HG02970 (cell line): ENCODE results near the gene DYNC1LI1.
"Not testable (repeated sequence)": the region's sequence is repeated elsewhere in the genome, so short reads cannot be mapped to it uniquely, and the experiment has no call there.

Source experiments
- ATAC-seq: cut with Tn5 transposase; IDR thresholded peaks from one replicate; pipeline ENCODE4 v1.9.1; 2021; ENCODE audit warnings: mild to moderate bottlenecking, moderate library complexity, moderate number of reproducible peaks; ENCODE audit not compliant: unreplicated experiment, low FRiP score

Gene DYNC1LI1

DNA sequence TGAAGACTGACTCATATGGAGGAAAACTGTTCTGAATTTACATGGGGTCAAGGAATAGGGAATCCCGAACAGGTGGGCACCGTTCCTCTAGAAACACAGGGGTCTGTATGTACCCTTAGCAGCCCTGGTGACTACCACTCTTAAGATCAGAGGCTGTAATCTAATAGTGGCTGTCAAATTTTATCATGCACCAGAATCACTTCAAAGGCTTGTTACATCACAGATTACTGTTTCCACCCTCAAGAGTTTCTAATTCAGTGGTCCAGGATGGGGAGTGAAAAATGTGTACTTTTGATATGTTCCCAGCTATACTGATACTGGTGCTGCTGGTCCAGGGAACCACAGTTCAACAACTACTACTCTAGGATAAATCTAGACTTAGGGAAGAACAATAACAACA lies 27.9 kb downstream of the DYNC1LI1 start:
- no peak for ATAC-seq

DNA sequence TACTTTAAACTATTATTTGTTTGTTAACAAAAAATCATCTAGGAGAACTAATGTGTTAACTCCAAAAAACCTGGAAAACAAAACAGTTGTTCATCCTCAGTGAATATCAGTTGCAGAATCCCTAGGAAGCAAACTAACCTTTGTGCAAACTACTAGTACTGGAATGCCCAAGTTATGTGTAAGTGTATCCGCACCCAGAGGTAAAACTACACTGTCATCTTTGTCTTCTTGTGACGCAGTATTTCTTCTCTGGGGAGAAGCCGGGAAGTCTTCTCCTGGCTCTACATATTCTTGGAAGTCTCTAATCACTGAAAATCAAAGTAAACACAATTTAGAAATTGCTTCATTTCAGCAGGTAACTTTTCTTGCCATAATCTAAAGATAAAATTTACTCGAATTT lies 29.8 kb downstream of the DYNC1LI1 start:
- ATAC-seq, result no peak

DNA sequence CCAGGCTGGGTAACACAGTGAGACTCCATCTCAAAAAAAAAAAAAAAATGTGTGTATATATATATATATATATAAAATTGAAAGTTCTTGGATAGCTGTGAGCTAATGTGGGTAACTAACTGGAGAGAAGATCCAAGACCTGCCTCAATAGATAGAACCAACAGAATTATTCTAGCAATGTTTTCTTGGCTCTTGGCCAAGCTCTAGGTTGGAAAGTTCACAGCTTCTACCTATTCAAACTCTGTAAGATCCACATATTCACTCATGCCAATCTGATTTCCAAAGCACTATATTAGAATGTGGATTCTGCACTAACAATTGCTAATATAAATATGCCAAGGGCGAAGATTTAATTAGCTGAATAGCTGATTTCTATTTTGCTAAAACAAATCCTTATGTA lies 38.2 kb downstream of the DYNC1LI1 start:
- ATAC-seq, result no peak

DNA sequence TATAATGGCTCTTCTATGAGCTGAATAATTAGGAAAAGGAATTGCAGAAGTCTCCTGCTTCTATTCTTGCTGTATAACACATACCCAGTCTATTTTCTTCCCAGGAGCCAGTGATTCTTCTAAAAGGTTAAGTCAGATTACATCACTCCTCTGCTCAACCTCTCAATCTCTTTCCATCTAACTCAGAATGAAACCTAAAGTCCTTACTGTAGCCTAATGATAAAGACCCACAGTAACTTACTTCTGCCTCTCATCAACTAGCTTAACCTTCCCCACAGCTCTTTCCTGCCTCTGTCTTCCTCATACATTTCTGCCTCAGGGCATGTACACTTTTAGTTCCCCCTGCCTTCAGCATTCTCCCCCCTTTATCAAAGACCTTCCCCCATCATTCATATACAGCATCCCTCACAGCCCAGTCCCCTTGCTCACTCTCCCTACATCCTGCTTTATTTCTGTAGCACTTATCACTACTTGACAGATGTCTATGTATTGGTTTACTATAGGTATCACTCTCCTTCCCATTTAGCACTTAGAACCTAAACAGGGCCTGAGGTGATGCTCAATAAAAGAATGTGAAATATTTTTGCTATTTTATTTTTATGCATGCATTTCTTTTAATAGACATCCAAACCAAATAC lies 39.5 kb downstream of the DYNC1LI1 start:
- ATAC-seq, result no peak

DNA sequence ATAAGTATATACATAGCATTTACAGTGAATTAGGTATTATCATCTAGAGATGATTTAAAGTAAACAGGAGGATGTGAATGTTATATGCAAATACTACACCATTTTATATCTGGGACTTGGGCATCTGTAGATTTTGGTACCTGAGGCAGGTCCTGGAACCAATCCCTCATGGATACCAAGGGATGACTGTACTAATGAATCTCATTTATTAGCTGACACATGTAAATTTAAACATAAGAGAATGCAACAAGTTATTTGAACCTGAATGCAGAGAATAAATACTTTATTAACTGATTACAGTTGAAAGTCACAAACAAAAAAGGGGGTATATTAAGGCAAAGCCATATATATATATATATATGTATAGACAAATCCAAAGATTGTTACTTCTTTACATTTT lies 44.9 kb downstream of the DYNC1LI1 start:
- ATAC-seq, result no peak

DNA sequence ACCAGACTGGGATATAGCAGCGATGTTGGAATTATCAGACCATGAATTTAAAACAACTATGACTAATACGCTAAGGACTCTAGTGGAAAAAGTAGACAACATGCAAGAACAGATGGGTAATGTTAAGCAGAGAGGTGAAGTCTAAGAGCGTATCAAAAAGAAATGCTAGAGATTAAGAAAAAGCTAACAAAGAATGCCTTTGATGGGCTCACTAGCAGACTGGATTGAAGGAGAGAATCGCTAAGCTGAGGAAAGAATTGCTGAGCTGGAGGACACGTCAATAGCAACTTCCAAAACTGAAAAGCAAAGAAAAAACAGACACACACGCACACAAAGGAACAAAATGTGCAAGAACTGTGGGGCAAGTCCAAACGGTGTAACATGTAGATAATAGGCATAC lies 48.0 kb downstream of the DYNC1LI1 start:
- ATAC-seq, result no peak

DNA sequence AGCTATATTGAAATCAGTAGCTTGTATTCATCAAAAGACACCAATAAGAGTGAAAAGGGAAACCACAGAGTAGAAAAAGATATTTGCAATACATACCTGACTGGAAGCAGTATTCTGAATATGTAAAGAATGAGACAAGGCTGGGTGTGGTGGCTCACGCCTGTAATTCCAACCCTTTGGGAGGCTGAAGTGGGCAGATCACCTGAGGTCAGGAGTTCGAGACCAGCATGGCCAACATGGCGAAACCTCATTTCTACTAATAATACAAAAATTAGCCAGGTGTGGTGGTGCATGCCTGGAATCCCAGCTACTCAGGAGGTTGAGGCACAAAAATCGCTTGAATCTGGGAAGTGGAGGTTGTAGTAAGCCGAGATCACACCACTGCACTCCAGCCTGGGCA lies 51.7 kb downstream of the DYNC1LI1 start:
- ATAC-seq, result not testable (repeated sequence)

DNA sequence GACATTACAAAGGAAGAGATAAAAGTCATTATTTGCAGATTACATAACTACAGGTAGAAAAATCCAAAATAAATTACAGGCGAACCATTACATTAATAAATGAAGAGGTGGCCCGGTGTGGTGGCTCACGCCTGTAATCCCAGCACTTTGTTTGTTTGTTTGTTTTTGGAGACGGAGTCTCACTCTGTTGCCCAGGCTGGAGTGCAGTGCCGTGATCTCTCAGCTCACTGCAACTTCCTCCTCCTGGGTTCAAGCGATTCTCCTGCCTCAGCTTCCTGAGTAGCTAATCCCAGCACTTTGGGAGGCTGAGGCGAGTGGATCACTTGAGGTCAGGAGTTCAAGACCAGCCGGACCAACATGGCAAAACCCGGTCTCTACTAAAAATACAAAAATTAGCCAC lies 53.9 kb downstream of the DYNC1LI1 start:
- not testable (repeated sequence) for ATAC-seq

DNA sequence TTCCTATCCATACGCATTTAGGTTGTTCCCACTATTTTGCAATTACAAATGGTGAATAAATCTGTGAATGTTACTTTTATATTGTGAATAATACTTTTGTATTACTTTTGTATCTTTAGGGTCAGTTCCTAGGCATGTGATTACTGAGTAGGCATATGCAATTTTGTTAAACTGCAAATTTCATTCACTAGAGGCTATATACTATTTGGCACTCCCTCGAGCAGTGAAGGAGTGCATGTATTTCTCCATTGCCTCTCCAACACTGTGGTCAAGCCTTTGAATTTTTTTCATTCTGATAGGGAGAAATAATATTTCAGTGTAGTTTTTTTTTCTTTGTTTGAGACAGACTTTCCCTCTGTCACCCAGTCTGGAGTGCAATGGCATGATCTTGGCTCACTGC lies 59.7 kb downstream of the DYNC1LI1 start:
- ATAC-seq, result no peak

DNA sequence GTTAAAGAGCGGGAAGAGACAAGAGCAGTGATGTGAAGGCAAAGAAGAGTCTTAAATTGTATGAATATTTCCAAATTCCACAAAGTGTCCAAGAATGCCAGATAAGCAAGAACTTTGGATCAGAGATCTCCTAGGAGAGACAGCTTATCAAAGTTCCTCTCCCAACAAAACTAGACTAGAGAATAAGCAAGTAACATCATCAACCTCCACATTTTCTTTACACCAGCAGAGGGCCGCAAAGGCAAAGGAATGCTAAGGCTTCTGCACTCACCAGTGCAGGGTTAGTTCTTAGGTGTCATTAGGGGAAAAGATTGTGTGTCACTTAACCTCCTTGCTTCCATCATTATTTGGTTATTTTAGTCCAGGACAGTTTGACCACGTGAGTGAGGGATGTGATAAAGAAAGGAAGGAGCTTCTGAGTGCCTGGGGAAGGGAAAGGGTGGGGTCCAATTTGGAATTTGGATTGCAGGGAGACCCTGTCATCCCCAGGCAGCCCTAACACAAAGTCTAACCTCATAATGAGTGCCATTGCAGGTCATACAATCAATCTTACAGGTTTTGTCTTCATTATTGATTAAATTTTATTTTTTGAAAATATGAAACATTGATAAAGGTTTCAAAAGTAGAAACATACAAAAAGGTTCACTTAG lies 60.5 kb downstream of the DYNC1LI1 start:
- no peak for ATAC-seq

DNA sequence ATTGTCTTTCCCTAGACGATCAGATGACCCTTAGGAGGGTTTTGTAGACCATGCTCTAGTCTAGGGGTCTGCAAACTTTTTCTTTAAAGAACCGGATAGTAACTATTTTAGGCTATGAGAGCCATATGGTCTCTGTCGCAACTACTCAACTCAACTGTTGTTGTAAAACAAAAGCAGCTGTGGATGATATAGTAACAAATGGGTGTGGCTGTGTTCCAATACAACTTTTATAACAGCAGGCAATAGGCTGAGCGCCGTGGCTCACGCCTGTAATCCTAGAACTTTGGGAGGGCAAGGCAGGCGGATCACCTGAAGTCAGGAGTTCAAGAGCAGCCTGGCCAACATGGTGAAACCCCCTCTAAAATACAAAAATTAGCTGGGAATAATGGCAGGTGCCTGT lies 61.9 kb downstream of the DYNC1LI1 start:
- no peak for ATAC-seq

DNA sequence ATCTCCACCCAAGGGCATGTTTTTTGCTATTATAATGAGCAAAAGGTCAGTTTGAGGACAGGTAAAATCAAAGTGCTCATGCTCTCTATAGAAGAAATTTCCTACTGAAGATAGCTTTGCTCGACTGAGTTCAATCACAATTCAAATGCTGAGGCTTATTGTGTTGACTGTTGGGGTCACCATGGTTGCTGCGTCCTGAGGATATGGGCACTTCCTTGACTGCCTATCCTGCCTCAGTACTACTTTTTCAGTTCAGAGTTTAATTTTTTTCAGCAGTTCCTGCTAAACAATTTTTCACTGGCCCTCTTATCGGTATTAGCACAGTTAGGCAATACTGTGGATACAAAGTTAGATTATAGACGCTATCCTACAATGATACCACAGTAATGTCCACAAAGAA lies 64.2 kb downstream of the DYNC1LI1 start:
- ATAC-seq, result no peak

DNA sequence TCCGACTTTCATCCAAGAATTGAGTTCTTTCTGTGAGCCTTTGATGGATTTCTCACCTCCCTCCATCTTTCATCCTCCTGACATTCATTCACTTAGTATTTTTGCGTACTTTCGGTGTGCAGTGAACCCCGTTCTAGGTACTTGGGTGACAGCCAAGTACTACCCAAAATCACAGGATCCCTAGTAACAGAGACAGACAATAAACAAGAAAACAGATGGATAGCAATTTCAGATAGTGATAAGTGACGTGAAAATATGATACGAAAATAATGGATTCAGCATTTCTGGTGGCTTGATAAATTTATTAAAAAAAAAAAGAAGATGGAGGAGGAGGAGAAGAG lies 67.7 kb downstream of the DYNC1LI1 start:
- no peak for ATAC-seq

DNA sequence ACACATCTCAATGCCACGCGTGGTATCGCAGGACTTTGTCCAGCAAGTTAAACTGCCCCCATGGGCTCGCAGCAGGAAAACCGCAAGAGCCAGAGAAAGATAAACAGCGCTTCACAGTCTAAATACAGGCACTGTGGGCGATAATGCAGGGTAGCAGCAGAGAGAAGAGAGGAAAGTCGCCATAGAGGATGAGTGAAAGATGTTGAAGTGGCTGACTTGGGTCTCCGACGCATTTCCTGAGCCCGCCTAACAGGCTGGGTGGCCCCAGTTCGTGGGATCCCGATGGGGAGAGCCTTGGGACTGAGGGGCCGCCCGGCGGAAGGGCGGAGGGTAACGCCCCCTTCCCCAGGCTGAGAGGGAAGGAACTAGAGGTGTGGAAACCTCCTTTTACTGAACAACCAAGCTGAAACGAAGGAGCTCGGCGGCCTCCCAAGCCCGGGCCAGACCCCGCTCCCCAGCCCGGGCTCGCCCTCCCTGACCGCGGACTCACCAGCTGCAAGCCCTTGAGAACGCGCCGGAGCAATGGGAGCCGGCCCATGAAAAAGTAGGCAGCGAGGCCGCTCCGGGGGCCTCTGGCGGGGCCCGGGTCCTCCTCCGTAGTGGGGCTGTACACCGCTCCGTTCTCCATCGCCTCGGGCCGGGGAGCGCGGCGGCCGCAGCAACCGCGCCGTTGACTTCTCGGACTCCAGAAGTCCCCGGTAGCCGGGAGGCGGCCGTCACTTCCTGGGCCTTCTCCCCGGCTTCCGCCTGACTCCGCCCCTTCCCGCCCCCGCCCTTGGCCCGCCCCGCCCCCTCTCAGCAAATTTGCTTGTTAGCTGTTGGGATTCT lies 68.3 kb downstream of the DYNC1LI1 start, which contains the start of gene CMTM6:
TSS of gene CMTM6 (minus strand) at position 735 of the 828 bp plus-strand sequence. CDS start at position 628, 107 bp downstream.
- peak; percentile 64 for ATAC-seq

DNA sequence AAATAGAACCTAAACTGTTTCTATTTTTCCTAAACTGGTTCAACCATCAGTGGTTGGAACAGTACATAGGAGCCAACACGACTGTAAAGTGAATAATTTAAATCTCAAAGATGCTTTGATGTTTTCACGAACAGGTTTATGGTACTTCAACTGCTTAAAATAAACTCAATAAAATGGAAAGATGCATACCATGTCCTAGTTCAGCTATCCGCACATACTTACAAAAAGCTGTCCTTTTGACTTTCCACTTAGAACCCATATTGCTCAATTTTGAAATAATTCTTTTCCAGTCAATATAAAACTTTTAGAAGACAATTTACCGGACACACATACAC lies 68.9 kb downstream of the DYNC1LI1 start:
- ATAC-seq, result no peak

DNA sequence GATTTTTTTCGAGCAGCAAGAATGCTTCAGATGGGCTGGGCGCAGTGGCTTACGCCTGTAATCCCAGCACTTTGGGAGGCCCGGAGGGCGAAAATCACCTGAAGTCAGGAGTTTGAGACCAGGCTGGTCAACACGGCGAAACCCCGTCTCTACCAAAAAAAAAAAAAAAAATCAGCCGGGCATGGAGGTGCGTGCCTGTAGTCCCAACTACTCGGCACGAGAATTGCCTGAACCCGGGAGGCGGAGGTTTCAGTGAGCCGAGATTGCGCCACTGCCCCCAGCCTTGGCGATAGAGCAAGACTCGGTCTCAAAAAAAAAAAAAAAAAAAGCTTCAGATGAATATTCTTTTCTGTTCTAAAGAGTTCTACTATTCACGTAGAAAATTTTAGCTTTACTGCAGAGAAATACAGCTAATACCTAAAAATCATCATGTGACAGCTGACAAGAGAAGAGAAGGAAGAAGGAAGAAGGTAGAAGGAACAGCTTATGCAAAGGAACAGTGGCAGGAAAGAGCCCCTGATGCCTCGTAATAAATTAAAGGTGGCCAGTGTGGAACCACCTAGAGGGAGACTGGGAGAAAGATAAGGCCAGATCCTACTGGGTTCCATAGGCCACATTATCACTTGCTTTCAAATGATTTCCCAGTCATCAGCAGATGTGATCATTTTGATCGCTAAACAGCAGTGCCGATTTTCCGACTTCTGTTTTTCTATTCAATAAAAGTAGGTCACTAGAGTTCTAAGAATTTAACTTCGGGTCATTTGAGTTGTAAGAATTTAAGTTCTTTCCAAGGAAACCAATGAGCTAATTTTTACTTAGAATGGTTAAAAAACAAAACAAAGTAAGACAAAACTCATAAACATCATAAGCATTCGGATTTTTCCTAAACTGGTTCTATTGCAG lies 69.5 kb downstream of the DYNC1LI1 start:
- no peak for ATAC-seq

DNA sequence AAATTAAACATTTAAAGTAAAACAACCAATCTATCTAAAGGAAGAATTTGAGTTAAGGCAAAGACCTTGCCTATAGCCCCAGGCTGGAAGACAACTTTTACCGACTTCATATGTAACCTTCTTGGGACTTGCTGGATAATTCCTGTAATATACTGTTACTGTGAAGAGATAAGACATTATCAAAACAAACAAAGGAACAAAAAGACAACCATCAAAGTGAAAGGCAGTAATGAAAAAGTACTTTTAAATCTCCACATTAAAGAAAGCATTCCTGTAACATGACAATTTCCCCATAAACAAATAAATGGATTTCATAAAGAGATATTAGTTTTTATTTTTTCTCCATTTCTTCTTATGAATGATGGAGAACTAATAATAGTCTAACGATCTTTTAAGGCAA lies 70.4 kb downstream of the DYNC1LI1 start:
- no peak for ATAC-seq

DNA sequence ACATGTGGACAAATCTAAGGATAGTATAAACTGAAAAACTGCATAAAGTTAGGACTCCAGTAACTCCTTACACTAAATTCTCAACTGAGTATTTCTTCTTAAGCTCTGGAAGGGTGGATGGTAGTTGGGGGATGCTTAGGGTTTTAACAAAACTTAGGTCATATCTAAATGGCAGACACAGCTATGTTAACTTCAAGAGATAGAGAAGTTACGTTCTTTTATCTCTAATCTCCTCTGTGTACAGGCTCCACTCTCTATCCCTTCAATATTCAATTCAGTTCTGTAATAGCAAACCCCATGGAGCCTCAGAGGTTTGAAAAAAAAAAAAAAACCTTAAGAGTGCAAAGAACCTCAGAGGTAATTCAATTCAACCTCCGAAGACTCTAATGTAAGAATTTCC lies 71.1 kb downstream of the DYNC1LI1 start:
- ATAC-seq, result no peak

DNA sequence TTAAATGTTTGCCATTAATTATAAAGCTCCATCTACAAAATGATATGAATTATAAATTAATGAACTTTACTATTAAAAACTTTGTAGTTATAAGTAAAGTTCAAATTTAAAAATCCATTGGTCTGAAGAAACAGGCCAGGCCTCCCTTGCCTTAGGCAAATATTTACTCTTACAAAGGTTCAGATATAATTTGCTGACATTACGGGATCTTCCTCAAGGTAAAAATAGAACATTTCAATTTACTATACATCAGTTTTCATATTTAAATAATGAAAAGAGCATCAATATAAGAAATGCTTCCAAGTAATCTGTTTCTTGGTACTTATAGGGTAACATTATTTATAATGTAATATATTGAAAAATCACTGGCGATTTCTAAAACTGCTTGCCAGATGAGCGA lies 71.7 kb downstream of the DYNC1LI1 start:
- ATAC-seq, result no peak

DNA sequence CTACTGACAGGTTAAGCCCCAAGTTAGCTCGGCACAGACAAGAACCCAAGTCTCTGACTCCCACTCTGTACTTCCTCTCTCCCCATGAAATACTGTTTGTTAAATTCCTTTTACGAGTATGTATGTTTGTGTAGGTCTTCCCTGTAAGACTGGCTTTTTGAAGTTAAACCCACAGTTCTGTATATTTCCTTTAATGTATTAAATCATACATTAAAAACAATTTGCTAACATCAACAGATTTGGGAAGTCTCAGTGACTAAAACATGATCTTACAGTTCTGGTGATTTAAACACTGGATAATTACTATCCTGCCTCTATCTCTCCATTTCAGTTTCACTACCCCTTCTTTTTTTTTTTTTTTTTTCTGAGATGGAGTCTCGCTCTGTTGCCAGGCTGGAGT lies 72.4 kb downstream of the DYNC1LI1 start:
- no peak for ATAC-seq

DNA sequence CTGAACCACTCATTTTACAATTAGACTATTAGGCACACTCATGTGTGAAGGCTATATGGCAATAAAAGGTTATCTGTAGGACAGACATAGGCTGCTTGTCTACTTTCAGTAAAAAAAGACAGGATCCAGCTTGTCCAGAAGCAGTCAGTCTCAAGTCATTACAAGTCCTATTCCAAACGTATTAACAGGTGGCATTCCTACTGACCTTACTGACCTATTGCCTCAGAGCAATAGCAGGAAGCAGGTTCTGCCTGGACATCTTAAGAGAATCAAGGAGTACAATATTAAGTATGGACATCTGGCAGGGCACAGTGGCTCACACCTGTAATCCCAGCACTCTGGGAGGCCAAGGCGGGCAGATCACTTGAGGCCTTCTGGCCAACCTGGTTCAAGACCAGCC lies 75.0 kb downstream of the DYNC1LI1 start:
- ATAC-seq, result no peak
